H9 (cell line): ENCODE data around the gene OR52J3. TPM values are rescaled to one million over a fixed set of nuclear protein-coding genes. Genes with fewer than 3 reads are reported as not detected.

Experiments used
- DNase-seq: peaks from one replicate; pipeline ENCODE4 v3.0.0-alpha.2; 2017
- H2AFZ ChIP-seq: one replicate; pipeline ENCODE4 v1.6.1; 2013; ENCODE audit warnings: mild to moderate bottlenecking, low read length, control low read depth, moderate library complexity
- H2AK5ac ChIP-seq: 2 replicates; pipeline ENCODE4 v1.6.1; 2013; ENCODE audit warnings: low read length, control low read depth, mixed read lengths; ENCODE audit not compliant: insufficient read length
- H2BK120ac ChIP-seq: one replicate; pipeline ENCODE4 v1.6.1; 2013; ENCODE audit warnings: low read depth, mild to moderate bottlenecking, low read length, control low read depth, inconsistent platforms; ENCODE audit not compliant: poor library complexity, severe bottlenecking
- H2BK12ac ChIP-seq: 2 replicates; pipeline ENCODE4 v1.6.1; 2013; ENCODE audit warnings: low read length, control low read depth, mixed read lengths, low read depth; ENCODE audit not compliant: insufficient read length
- H2BK15ac ChIP-seq: 2 replicates; pipeline ENCODE4 v1.6.1; 2013; ENCODE audit warnings: low read depth, low read length, control low read depth
- H2BK20ac ChIP-seq: one replicate; pipeline ENCODE4 v1.6.1; 2013; ENCODE audit warnings: low read depth, mild to moderate bottlenecking, low read length, control low read depth, inconsistent platforms; ENCODE audit not compliant: poor library complexity, severe bottlenecking
- H2BK5ac ChIP-seq: 2 replicates; pipeline ENCODE4 v1.6.1; 2013; ENCODE audit warnings: low read length, control low read depth, mixed read lengths; ENCODE audit not compliant: insufficient read length
- H3K14ac ChIP-seq: 2 replicates; pipeline ENCODE4 v1.6.1; 2013; ENCODE audit warnings: low read length, control low read depth; ENCODE audit not compliant: insufficient read depth
- H3K18ac ChIP-seq: 2 replicates; pipeline ENCODE4 v1.6.1; 2013; ENCODE audit warnings: low read depth, mild to moderate bottlenecking, mixed read lengths, low read length, control low read depth; ENCODE audit not compliant: insufficient read length
- H3K23ac ChIP-seq: 2 replicates; pipeline ENCODE4 v1.6.1; 2013; ENCODE audit warnings: low read length, control low read depth, mixed read lengths, low read depth; ENCODE audit not compliant: insufficient read length
- H3K23me2 ChIP-seq: 2 replicates; pipeline ENCODE4 v1.6.1; 2013; ENCODE audit warnings: low read depth, mild to moderate bottlenecking, mixed read lengths, low read length, control low read depth; ENCODE audit not compliant: insufficient read length, poor library complexity, severe bottlenecking
- H3K27ac ChIP-seq: 2 replicates; pipeline ENCODE4 v1.5.1; 2013; ENCODE audit warnings: low read length, control low read depth, mixed read lengths, low read depth; ENCODE audit not compliant: insufficient read length
- H3K27me3 ChIP-seq: 2 replicates; pipeline ENCODE4 v1.6.1; 2013; ENCODE audit warnings: low read length, control low read depth, inconsistent platforms; ENCODE audit not compliant: insufficient read depth
- H3K4ac ChIP-seq: 2 replicates; pipeline ENCODE4 v1.6.1; 2013; ENCODE audit warnings: low read depth, mild to moderate bottlenecking, control low read depth, inconsistent platforms, low read length, moderate library complexity
- H3K4me1 ChIP-seq: 2 replicates; pipeline ENCODE4 v1.6.1; 2013; ENCODE audit warnings: low read length, control low read depth, inconsistent platforms; ENCODE audit not compliant: insufficient read depth
- H3K4me2 ChIP-seq: 2 replicates; pipeline ENCODE4 v1.6.1; 2013; ENCODE audit warnings: low read length, control low read depth, mixed read lengths; ENCODE audit not compliant: insufficient read length, insufficient read depth
- H3K56ac ChIP-seq: 2 replicates; pipeline ENCODE4 v1.6.1; 2013; ENCODE audit warnings: low read depth, mild to moderate bottlenecking, mixed read lengths, low read length, control low read depth; ENCODE audit not compliant: insufficient read length
- H3K79me1 ChIP-seq: 2 replicates; pipeline ENCODE4 v1.6.1; 2013; ENCODE audit warnings: low read depth, mild to moderate bottlenecking, moderate library complexity, low read length, control low read depth, inconsistent platforms; ENCODE audit not compliant: insufficient read depth, poor library complexity, severe bottlenecking
- H3K79me2 ChIP-seq: 2 replicates; pipeline ENCODE4 v1.6.1; 2013; ENCODE audit warnings: low read length, control low read depth, inconsistent platforms; ENCODE audit not compliant: insufficient read depth
- H3K9ac ChIP-seq: 2 replicates; pipeline ENCODE4 v1.6.1; 2013; ENCODE audit warnings: low read length, control low read depth, mixed read lengths; ENCODE audit not compliant: insufficient read length; ENCODE audit errors: extremely low read depth
- H3K9me3 ChIP-seq: one replicate; pipeline ENCODE4 v1.6.1; 2013; ENCODE audit warnings: low read depth, low read length, inconsistent platforms; ENCODE audit not compliant: control insufficient read depth
- H3T11ph ChIP-seq: one replicate; pipeline ENCODE4 v1.6.1; 2013; ENCODE audit warnings: mild to moderate bottlenecking, low read length, control low read depth, inconsistent platforms
- H4K20me1 ChIP-seq: one replicate; pipeline ENCODE4 v1.6.1; 2013; ENCODE audit not compliant: control insufficient read depth, insufficient read length, insufficient read depth
- H4K5ac ChIP-seq: 2 replicates; pipeline ENCODE4 v1.6.1; 2013; ENCODE audit warnings: low read depth, mild to moderate bottlenecking, mixed read lengths, low read length, control low read depth; ENCODE audit not compliant: insufficient read length
- H4K8ac ChIP-seq: replicated peaks from 2 replicates; pipeline ENCODE4 v1.6.1; 2013; ENCODE audit warnings: low read length, control low read depth, mixed read lengths, low read depth; ENCODE audit not compliant: insufficient read length
- H4K91ac ChIP-seq: 2 replicates; pipeline ENCODE4 v1.6.1; 2013; ENCODE audit warnings: low read depth, mild to moderate bottlenecking, moderate library complexity, mixed read lengths, low read length, control low read depth; ENCODE audit not compliant: insufficient read length
- H3K27ac Mint-ChIP-seq, 3 experiments: 2 replicates in 2 of 3; 3 replicates in 1 of 3; pipeline ENCODE4 v1.8.0; 2020 to 2021; ENCODE audit warnings: mixed read lengths in 3 of 3, mild to moderate bottlenecking in 1 of 3, moderate library complexity in 1 of 3
- H3K27me3 Mint-ChIP-seq: 2 replicates; pipeline ENCODE4 v1.8.0; 2021; ENCODE audit warnings: low read depth, mild to moderate bottlenecking, moderate library complexity, mixed read lengths
- H3K36me3 Mint-ChIP-seq, 3 experiments: 2 replicates in 2 of 3; 3 replicates in 1 of 3; pipeline ENCODE4 v1.8.0; 2020 to 2021; ENCODE audit warnings: low read depth in 3 of 3, mixed read lengths in 3 of 3; ENCODE audit not compliant: insufficient read depth in 1 of 3
- H3K4me1 Mint-ChIP-seq, 2 experiments: 2 replicates each; pipeline ENCODE4 v1.8.0; 2020; ENCODE audit warnings: mixed read lengths in 2 of 2
- H3K4me3 Mint-ChIP-seq, 2 experiments: 2 replicates in 1 of 2; 3 replicates in 1 of 2; pipeline ENCODE4 v1.8.0; 2020 to 2021; ENCODE audit warnings: mild to moderate bottlenecking in 2 of 2, mixed read lengths in 2 of 2, moderate library complexity in 1 of 2
- H3K9me3 Mint-ChIP-seq, 2 experiments: 2 replicates in 1 of 2; 3 replicates in 1 of 2; pipeline ENCODE4 v1.8.0; 2020; ENCODE audit warnings: mild to moderate bottlenecking in 2 of 2, mixed read lengths in 2 of 2, moderate library complexity in 1 of 2
- WGBS: extraction: QIAGEN DNeasy Blood & Tissue Kit; methylation state at CpG from one replicate; pipeline ENCODE4 v1.1.7; 2013; ENCODE audit warnings: missing lambda C conversion rate, low lambda C conversion rate, mixed read lengths; ENCODE audit not compliant: insufficient read length; ENCODE audit errors: extremely low coverage; 5-methylcytosine and 5-hydroxymethylcytosine counted together
- total RNA-seq: library from RNA; stranded (reverse); gene quantifications from 2 replicates; pipeline ENCODE4 v1.2.1, GENCODE V29; 2021
- TF ChIP-seq, protein P1 (sequence below): fragments of 200-600 bp; sonication (generic); conservative IDR thresholded peaks from 3 replicates; pipeline ENCODE4 v1.8.0; 2021; ENCODE audit warnings: antibody characterized with exemption, mild to moderate bottlenecking

OR52J3 gene
- total RNA-seq, 1 experiment from 2014 or later = not detected

- no peak overlapping the region for H2AK5ac ChIP-seq
- H3K4ac ChIP-seq = no peak overlapping the region
- H2AFZ ChIP-seq = no peak overlapping the region
- no peak overlapping the region for H2BK120ac ChIP-seq
- no peak overlapping the region for H4K5ac ChIP-seq
- H3K79me2 ChIP-seq = no peaks in the 10 kb centered on the region
- TF ChIP-seq, protein P1, sequence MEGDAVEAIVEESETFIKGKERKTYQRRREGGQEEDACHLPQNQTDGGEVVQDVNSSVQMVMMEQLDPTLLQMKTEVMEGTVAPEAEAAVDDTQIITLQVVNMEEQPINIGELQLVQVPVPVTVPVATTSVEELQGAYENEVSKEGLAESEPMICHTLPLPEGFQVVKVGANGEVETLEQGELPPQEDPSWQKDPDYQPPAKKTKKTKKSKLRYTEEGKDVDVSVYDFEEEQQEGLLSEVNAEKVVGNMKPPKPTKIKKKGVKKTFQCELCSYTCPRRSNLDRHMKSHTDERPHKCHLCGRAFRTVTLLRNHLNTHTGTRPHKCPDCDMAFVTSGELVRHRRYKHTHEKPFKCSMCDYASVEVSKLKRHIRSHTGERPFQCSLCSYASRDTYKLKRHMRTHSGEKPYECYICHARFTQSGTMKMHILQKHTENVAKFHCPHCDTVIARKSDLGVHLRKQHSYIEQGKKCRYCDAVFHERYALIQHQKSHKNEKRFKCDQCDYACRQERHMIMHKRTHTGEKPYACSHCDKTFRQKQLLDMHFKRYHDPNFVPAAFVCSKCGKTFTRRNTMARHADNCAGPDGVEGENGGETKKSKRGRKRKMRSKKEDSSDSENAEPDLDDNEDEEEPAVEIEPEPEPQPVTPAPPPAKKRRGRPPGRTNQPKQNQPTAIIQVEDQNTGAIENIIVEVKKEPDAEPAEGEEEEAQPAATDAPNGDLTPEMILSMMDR = no peak
- no peak overlapping the region for H2BK15ac ChIP-seq
- no peak overlapping the region for H3T11ph ChIP-seq
- H4K91ac ChIP-seq = no peak overlapping the region
- H3K9me3 ChIP-seq = no peaks in the 10 kb centered on the region
- no CpG with 5 or more reads among the region's 2 CpGs for WGBS
- H3K79me1 ChIP-seq = no peaks in the 10 kb centered on the region
- no peak overlapping the region for H3K27ac ChIP-seq
- peaks cover 5 to 7% of the 10 kb centered on the region in 2 experiments for H3K4me1 Mint-ChIP-seq
- no peaks in the 10 kb centered on the region for H3K23me2 ChIP-seq
- H3K27me3 Mint-ChIP-seq = no peaks in the 10 kb centered on the region
- H3K14ac ChIP-seq = no peak overlapping the region
- DNase-seq = no peak
- no peak overlapping the region for H2BK20ac ChIP-seq
- no peak overlapping the region for H3K9ac ChIP-seq
- no peak overlapping the region for H2BK5ac ChIP-seq
- H3K18ac ChIP-seq = no peak overlapping the region
- H4K20me1 ChIP-seq = no peaks in the 10 kb centered on the region
- H4K8ac ChIP-seq = no peak overlapping the region
- H3K4me1 ChIP-seq = peaks cover 3% of the 10 kb centered on the region; the same call in 1 of the 2 replicates
- no peak overlapping the region for H3K56ac ChIP-seq
- H3K23ac ChIP-seq = no peak overlapping the region
- no peaks in the 10 kb centered on the region; a peak in 1 of 5 replicates for H3K9me3 Mint-ChIP-seq
- H2BK12ac ChIP-seq = no peak overlapping the region
- H3K4me2 ChIP-seq = no peak overlapping the region
- H3K27ac Mint-ChIP-seq = no peak overlapping the region
- H3K4me3 Mint-ChIP-seq = no peak overlapping the region
- no peaks in the 10 kb centered on the region for H3K27me3 ChIP-seq
- no peaks in the 10 kb centered on the region for H3K36me3 Mint-ChIP-seq
Measured at GRCh38 chr11:5043380-5043779, 2.9 kb upstream of the OR52J3 start.
